Subcutaneous abdominal adipose tissue (tissue), 5 donors: ENCODE data around the gene OR2T35.
"Not testable (repeated sequence)": the region's sequence is repeated elsewhere in the genome, so short reads cannot be mapped to it uniquely, and the experiment has no call there.

Experiments used
- H3K27ac ChIP-seq: one replicate; pipeline ENCODE4 v1.7.0; 2013; ENCODE audit warnings: low read depth, mild to moderate bottlenecking, inconsistent platforms, low read length, moderate library complexity
- H3K27me3 ChIP-seq, 5 donors: one replicate each; pipeline ENCODE4 v1.7.0; 2013; ENCODE audit warnings: low read length in 5 of 5, inconsistent platforms in 1 of 5; ENCODE audit not compliant: control insufficient read depth in 5 of 5, insufficient read depth in 4 of 5
- H3K36me3 ChIP-seq, 5 donors: one replicate each; pipeline ENCODE4 v1.7.0; 2013; ENCODE audit warnings: low read length in 5 of 5; ENCODE audit not compliant: control insufficient read depth in 5 of 5, insufficient read depth in 5 of 5
- H3K4me1 ChIP-seq, 5 donors: one replicate each; pipeline ENCODE4 v1.7.0; 2013; ENCODE audit warnings: low read length in 5 of 5, mild to moderate bottlenecking in 3 of 5, moderate library complexity in 1 of 5; ENCODE audit not compliant: control insufficient read depth in 5 of 5, insufficient read depth in 5 of 5
- H3K4me3 ChIP-seq, 5 donors: one replicate each; pipeline ENCODE4 v1.7.0; 2013; ENCODE audit warnings: low read length in 5 of 5, low read depth in 1 of 5
- H3K9ac ChIP-seq, 5 donors: one replicate each; pipeline ENCODE4 v1.7.0; 2013; ENCODE audit warnings: low read length in 5 of 5, mild to moderate bottlenecking in 4 of 5, moderate library complexity in 3 of 5
- H3K9me3 ChIP-seq, 5 donors: one replicate each; pipeline ENCODE4 v1.7.0; 2013; ENCODE audit warnings: low read length in 5 of 5; ENCODE audit not compliant: control insufficient read depth in 5 of 5
- donor health status: healthy.
- donor health status: healthy.
- donor health status: healthy.
- donor health status: healthy.
- donor health status: healthy.

OR2T35 gene

DNA sequence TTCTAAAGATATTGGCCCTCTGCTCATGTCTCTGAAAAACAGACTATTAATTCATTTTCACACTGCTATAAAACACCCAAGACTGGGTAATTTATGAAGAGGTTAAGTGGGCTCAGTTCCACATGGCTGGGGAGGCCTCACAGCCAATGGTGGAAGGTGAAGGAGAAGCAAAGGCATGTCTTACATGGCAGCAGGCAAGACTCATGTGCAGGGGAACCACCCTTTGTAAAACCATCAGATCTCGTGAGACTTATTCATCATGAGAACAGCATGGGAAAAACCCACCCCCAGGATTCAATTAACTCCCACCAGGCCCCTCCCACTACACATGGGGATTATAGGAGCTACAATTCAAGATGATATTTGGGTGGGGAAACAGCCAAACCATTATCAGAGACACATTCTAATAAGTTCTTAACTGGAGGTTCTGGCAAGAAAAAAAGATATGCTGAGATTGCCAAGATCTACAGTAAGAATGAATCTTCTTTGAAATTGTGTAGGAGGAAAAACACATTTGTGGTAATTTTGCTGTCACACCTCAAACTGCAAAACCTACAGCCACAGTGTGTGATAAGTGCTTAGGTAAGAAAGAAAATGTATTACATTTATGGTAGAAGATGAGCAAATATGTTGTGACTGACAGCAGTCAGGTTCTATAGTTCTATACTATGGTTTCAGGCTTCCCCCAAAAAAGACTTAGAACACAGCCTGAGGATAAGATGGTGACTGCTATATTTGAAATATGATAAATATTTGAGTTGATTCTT, 3.9 kb upstream of the OR2T35 start:
- H3K9me3 ChIP-seq: not testable (repeated sequence)

DNA sequence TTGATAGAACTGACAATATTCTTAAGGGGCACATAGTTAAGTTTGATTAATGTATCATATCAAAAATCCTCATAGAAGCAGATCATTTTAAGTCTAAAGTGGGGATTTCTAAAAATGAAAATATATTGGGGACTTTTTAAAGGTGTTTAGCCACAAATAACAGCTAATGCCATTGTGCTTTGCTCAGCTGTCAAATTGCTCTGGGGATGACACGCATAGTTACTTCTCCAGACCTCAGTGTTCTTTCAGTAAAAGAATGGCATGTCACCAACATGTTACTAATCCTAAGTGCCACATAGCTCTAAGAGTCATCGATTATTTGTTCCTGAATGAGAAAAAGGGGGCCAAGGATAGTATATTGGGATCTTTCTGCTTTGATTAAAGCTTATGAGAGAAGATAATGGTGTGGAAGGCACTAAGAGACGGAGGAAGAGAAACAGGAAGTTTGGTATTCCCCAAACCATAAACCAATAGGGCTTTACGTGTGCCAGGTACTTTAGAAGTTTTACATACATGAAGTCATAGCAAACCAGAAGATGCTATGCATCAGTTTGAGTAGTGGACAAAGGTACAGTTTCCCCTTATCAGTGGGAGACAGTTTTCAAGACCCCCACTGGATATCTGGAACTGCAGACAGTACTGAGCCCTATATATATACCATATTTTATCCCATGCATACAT, 2.0 kb downstream of the OR2T35 start:
- H3K27ac ChIP-seq, H3K9me3 ChIP-seq, H3K9ac ChIP-seq, H3K27me3 ChIP-seq, H3K36me3 ChIP-seq, H3K4me3 ChIP-seq, H3K4me1 ChIP-seq: not testable (repeated sequence)

More for the DNA sequence above, 3.9 kb upstream of the OR2T35 start:
- H3K27me3 ChIP-seq, H3K36me3 ChIP-seq, H3K9ac ChIP-seq, H3K27ac ChIP-seq, H3K4me1 ChIP-seq, H3K4me3 ChIP-seq: not testable (repeated sequence)

DNA sequence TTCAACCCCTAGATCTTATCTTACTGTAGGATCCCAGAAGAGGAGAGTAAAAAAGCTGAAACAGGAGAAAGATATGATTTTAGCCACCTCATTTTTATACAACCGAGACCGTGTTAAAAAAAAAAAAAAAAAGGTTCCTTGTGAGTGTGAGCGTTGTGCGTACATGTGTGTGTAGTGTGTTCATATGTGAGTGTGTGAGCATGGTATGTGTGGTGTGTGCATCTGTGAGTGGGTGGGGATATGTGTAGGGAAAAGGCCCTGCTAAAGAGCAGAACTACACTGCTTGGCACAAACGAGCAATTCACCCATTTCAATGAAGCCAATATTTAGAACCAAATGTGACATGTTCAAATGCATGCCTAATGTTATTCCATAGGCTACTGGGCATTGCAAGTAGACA, 3.5 kb downstream of the OR2T35 start:
- H3K4me1 ChIP-seq, H3K36me3 ChIP-seq, H3K27me3 ChIP-seq, H3K27ac ChIP-seq, H3K9ac ChIP-seq, H3K9me3 ChIP-seq, H3K4me3 ChIP-seq: not testable (repeated sequence)

DNA sequence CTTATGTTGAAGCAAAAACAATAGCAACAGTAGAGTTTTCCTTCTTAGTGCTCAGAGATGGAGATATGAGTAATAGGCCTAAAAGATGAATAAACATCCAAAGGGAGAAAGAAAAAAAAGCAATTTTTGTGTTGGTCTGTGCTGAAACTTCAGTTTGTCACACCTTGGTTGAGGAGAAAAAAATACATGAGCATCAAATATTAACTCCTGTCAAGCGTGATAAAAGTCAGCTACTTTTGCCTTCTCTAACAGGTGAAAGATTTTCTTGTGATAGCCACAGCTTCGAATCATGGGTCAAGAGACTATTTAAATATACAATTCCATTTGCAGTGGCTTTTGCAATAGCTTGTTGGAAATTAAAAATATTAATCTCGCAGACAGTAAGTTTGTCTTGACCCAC, 4.2 kb downstream of the OR2T35 start:
- not testable (repeated sequence) for H3K36me3 ChIP-seq, H3K9me3 ChIP-seq

DNA sequence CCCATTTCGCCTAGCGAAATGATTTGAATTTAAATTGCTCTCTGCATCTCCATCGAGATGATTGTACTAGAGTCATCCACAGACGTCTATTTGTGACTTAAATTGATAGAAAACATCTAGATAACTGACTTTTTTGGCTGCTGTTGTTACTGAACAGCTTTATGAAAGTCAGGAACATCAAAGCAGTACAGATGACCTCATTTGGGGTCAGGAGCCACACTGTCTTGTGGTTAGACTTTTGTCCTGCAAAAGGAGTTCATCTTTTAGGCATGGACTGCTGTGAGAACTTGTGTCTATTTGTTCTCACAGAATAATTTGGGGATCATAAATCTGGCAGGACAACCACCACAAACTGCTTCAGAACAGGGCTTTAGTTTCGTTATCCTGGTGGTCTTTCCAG, 5.4 kb downstream of the OR2T35 start:
- H3K9ac ChIP-seq, H3K36me3 ChIP-seq, H3K4me3 ChIP-seq, H3K9me3 ChIP-seq, H3K27me3 ChIP-seq, H3K4me1 ChIP-seq, H3K27ac ChIP-seq: not testable (repeated sequence)

More for the DNA sequence above, 4.2 kb downstream of the OR2T35 start:
- H3K4me3 ChIP-seq, H3K27ac ChIP-seq, H3K9ac ChIP-seq, H3K27me3 ChIP-seq, H3K4me1 ChIP-seq: not testable (repeated sequence)

DNA sequence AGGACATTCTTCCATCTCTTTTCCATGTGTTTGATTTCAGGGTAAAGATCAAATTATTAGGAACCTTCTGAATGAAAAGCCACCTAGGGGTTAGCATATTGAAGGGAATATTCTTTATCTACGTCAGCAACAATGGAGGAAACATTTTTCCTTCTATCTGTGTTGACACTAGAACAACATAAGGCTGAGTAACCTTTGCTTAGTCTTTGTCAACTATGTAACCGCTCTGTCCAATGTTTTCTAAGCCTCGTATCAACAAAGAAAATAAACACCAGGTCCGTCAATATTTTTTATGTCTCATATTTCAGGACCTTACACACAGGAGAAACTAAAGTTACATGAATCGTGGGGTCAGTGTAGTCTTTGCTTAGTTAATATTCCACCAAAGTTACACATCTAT, 8.5 kb downstream of the OR2T35 start:
- H3K9ac ChIP-seq, H3K27ac ChIP-seq, H3K4me3 ChIP-seq, H3K9me3 ChIP-seq, H3K27me3 ChIP-seq, H3K36me3 ChIP-seq, H3K4me1 ChIP-seq: not testable (repeated sequence)

DNA sequence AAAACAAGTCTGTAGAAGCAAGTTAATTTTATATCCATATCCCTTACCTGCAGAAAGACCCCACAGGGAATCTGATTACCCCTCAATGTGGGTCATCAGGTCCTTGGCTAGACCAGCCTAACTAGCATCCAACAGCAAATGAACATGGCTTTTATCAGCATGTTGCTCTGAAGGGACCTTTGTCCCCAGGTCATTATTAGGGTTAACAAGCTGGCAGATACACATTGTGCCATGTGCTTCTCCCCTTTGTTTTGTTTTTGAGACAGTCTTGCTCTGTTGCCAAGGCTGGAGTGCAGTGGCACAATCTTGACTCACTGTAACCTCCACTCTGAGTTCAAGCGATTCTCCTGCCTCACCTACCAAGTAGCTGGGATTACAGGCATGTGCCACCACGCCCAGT, 10.1 kb downstream of the OR2T35 start, which contains the start of gene OR2T11:
OR2T11 (minus strand) TSS at position 101 of the 400 bp plus-strand sequence. CDS start 7,963 bp downstream, outside the sequence.
- H3K27me3 ChIP-seq, H3K9ac ChIP-seq, H3K4me3 ChIP-seq, H3K27ac ChIP-seq, H3K9me3 ChIP-seq, H3K4me1 ChIP-seq, H3K36me3 ChIP-seq: not testable (repeated sequence)

DNA sequence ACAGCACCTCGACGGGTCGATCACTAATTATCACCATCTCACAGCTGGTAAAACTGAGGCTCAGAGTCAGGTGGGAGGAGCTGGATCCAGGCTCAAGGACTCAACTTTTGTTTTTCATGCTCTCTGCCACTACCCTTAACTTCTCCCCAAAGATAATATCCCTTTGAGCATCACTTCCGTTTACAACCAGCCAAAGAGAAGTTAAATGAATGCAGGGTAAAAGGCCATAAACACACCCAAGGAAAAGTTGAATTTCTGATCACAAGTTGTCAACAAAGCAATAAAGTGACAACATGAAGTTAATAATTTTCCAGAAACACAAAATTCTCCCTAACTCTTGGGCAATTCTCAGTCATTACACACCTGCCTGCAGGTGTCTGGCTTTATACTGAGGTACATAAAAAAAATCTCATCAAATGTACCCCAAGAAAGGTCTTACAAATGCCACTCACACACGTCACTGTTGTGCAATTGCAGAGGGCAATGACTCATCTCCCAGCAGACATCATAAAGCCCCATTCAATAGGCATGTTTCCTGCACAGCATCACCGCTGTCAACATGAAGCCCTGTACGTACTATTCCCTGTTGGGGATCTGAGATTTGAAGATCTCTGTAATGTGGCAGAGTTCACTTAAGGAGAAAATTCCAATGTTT, 13.6 kb downstream of the OR2T35 start:
- Histone ChIP-seq H3K36me3 (no peaks in the 10 kb centered on the region), H3K27me3 (no peaks in the 10 kb centered on the region), H3K9me3 (no peaks in the 10 kb centered on the region), H3K27ac (no peak overlapping the region), H3K9ac (no peak overlapping the region), H3K4me1 (no peaks in the 10 kb centered on the region), H3K4me3 (no peak overlapping the region)

DNA sequence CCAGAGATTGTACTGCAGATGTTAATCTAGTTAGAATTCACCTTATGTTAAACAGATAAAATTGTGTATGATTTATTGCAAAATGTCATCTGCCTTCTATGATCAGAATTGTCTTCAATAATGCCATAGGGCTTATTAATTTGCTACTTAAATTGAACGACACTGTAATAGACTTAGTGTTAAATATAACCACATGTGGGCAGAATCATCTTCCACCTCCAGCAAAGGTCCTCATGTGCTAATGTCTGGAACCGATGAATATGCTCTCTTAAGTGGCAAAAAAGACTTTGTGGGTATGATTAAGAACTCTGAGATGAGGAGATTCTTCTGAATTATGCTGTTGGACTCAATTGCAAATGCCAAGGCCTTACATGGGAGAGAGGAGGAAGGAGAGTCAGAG, 14.5 kb downstream of the OR2T35 start:
- no peak overlapping the region for H3K4me3 ChIP-seq
- no peaks in the 10 kb centered on the region for H3K4me1 ChIP-seq
- no peak overlapping the region for H3K9ac ChIP-seq
- H3K27me3 ChIP-seq: no peaks in the 10 kb centered on the region
- no peak overlapping the region for H3K27ac ChIP-seq
- H3K9me3 ChIP-seq: no peaks in the 10 kb centered on the region
- H3K36me3 ChIP-seq: no peaks in the 10 kb centered on the region
